ENCODE data around the gene HTR1D.
A peak's percentile ranks its signal among the peaks of the same experiment; 100 is the strongest.
"Not testable (repeated sequence)": the region's sequence is repeated elsewhere in the genome, so short reads cannot be mapped to it uniquely, and the experiment has no call there.

HTR1D gene

DNA sequence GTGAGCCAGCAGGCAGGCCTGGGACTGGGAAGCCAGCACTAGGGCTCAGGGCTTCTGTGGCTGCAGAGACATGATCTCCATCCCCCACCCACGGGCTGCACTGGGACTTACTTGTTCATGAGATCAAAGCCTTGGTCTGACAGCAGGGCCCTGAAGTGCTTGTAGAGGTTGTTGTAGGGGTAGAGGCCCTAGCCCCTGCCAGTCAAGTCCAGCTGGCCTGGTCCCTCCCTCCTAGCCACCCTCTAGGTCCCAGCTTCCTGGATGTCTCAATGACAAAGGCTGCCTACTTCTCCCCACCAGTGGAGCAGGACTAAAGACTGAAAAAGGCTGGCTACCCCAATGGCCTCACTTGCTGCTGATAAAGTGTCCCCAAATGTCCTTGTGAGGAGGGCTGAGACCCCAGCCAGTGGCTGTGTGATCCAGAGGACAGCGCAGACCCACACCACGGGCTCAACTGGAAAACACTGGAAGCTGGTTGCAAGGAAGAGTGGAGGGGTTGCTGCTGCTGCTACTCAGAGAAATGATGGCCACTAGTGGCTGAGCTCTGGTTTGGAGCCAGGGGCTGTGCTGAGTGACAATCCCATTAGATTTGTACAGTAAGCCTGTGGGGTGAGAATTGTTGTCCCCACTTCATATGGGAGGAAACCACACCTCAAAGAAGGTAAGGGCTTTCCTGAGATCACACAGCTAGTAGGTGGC, 1.4 kb downstream of the HTR1D start:
- DNase-seq, result no peak

DNA sequence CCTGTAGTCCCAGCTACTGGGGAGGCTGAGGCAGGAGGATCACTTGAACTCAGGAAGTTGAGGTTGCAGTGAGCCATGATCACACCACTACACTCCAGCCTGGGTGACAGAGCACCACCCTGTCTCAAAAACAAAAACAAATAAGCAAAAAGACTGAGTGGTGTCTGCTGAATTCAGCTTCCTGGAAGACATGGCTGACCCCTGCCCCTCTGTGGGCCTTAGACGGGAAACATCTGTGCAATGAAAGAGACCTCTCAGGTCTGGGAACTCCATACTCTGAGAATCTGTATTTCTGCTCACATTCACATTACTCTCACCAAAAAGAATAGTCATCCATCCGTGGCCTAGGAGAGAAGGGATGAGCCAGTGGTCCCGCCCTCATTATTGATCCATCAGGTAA, 2.0 kb downstream of the HTR1D start:
- no peak for DNase-seq

GRCh38 chr1:23214640-23215039, 2.7 kb downstream of the HTR1D start:
- no peak for DNase-seq

DNA sequence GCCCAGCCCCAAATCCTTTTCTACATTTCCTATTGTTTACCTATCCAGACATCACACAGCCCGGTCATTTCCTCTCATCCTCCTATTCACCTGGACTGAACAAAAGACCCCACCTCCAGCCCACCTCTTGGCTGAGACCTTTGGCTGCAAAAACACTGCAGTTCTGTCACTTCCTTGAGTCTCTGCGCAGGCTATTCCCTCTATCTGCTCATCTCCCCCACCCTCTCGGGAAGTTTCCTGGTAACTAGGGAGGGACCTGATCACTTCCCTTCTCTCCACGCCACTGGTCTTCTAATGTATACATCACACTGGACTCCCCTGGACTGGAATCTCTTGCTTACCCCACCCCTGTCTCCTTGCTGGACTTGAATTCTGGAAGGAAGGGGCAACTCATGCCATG, 5.3 kb downstream of the HTR1D start:
- no peak for DNase-seq

- DNase-seq, result no peak
Measured at GRCh38 chr1:23210963-23211362, 6.3 kb downstream of the HTR1D start.

DNA sequence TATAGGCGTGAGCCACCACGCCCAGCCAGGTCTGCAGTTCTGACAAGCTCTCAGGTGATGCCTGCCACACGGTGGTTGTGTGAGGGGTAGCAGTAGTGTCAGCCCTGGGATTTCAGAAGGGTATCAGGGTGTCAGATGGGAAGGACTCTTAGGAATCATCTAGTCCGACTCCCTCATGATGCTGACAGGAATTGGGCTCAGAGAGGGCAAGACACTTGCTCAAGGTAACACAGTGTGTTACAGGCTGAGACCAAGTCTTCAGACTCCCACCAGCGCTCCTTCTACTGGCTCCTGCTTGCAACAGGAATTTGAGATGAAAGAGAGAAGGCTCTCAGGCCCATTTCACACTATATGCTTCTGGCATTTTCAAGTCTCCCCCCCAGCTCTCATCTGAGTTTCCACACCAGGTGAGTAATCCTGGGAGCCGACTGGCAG, 6.9 kb downstream of the HTR1D start:
- DNase-seq, result no peak

DNA sequence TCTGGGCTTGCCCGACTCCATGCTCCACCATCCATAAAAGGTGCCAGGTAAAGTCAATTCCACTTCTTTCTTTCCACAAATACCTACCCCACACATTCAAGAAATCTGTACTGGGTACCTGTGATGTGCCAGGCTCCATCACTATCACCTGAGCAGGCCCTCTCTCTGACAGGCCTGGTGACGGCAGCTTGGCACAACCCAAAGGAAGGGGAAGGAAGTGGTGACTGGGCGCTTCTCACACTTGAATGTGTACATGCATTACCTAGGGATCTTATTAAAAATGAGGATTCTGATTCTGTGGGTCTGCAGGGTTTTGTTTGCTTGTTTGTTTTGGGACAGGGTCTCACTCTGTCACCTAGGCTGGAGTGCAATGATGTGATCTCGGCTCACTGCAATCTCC, 7.5 kb downstream of the HTR1D start:
- no peak for DNase-seq

GRCh38 chr1:23208527-23208926, 8.8 kb downstream of the HTR1D start:
- DNase-seq, result no peak

GRCh38 chr1:23207733-23208132, 9.6 kb downstream of the HTR1D start:
- DNase-seq, result not testable (repeated sequence)

GRCh38 chr1:23202263-23202749, 15.0 kb downstream of the HTR1D start:
- DNase-seq, result no peak

DNA sequence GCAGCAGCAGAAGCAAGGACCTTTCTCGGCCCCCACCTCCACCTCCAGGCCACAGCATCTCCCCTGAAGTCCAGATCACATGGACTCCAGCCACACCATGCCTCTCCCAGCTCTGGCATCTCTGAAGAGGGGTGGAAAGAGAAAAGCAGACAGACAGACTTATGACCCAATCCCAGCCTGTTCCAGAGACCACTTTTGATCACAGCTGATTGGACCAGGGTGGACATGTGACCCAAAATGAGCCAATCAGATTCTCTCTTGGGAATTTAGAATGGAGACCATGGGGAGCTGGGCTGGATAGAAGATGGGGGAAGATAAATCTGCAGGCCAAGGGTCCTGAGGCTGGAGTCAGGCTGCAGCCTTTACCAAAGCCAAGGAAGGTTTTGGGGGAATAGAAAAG, 16.4 kb downstream of the HTR1D start:
- no peak for DNase-seq

GRCh38 chr1:23198373-23198772, 18.9 kb downstream of the HTR1D start:
- DNase-seq, result peak; percentile 37

GRCh38 chr1:23196627-23197328, 20.5 kb downstream of the HTR1D start:
- peak; percentile 43 for DNase-seq

- DNase-seq, result no peak
Measured at GRCh38 chr1:23194119-23194984, 22.9 kb downstream of the HTR1D start.

- no peak for DNase-seq
Measured at GRCh38 chr1:23193391-23194118, 23.7 kb downstream of the HTR1D start.

GRCh38 chr1:23191199-23191598, 26.1 kb downstream of the HTR1D start:
- no peak for DNase-seq

DNA sequence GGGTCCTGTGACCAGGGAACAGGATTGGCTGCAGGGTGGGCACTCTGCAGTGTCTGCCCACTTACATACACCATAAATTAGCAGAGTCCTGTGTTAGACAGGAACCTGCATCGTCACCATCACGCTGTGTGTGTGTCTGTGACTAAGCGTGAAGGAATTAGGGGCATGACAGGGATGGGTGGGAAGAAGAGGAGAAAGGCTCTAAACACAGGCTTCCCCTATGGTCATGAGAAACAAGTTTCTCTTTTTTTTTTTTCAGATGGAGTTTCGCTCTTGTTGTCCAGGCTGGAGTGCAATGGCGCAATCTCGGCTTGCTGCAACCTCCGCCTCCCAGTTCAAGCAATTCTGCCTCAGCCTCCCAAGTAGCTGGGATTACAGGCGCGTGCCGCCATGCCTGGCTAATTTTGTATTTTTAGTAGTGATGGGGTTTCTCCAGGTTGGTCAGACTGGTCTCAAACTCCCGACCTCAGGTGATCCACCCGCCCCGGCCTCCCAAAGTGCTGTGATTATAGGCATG, 28.3 kb downstream of the HTR1D start:
- not testable (repeated sequence) for DNase-seq

DNA sequence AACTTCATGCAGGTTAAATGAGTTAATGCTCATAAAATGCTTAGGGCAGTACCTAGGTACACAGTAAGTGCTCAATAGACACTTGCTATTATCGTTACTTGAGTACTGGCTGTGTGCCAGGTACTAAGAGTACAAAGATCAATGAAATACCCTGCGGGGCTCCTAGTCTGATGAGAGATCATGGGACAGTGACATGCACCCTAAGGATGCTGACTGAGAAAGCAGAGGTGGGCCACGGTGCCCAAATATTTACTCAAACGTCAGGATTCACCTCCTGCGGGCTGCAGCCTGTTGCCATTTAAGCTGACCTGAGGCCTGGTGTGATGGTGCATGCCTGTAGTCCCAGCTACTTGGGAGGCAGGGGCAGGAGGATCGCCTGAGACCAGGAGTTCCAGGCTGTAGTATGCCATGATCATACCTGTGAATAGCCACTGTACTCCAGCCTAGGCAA, 28.8 kb downstream of the HTR1D start:
- no peak for DNase-seq

DNA sequence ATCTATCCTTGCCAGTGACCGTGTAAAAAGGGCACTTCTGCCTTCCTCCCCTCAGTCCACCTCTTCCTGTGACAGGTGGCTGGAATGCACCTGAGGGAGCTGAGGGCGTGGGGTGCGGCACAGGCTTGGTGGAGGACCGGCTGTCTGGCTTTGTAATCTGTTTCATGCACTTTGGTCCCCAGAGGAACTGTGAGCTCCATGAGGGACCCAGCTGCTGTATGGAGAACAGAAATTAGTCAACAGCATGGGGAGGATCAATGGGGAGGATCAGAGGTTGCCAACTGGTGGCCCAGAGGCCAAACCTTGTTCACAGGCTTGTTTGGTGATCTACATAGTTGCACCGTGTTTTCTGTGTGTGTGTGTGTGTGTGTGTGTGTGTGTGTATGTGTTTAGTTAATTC, 29.7 kb downstream of the HTR1D start:
- no peak for DNase-seq

DNA sequence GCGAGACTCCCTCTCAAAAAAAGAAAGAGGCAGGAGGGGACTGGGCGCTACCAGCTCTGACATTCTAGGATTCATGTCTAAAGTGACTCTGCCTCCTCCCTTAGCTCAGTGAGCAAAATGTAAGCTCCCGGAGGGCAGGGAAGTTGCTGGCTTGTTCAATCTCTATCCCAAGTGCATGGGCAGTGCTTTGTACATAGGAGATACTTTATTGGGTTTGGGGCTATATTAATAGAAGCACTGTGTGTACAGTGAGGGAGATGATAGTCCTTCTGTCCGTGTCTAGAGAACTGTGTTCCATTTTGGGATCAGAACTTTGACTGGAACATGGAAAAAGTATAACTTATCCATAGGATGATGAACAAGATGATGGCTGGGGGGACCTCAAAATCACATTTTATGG, 31.9 kb downstream of the HTR1D start:
- DNase-seq, result no peak

DNA sequence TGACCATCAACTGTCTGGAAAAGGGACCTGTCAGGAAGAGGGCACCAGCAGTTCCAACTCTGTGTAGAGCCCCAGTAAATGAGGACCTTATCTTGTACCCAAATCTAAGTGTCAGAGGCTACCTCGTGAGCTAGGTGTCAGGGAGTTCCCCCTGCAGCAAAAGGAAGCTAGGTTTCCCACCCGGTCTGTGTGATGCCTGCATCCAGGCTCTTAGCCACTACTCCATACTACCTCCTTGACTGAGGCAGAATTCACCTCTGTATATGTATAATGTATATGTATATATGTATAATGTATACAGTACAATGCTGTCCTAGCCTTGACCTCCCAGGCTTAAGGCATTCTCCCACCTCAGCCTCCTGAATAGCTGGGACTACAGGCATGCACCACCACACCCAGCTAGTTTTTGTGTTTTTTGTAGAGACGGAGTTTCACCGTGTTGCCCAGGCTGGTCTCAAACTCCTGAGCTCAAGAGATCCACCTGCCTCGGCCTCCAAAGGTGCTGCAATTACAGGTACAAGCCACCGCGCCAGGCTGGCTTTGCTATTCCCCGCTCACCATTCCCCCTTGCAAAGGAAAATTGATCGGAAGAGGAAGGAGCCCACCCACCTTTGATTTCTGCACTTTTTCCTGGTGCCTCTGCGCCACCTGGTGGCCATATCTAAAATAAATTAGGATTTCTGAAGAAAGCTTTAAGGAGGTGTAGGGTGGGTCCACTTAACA, 32.9 kb downstream of the HTR1D start:
- peak; percentile 89 for DNase-seq

DNA sequence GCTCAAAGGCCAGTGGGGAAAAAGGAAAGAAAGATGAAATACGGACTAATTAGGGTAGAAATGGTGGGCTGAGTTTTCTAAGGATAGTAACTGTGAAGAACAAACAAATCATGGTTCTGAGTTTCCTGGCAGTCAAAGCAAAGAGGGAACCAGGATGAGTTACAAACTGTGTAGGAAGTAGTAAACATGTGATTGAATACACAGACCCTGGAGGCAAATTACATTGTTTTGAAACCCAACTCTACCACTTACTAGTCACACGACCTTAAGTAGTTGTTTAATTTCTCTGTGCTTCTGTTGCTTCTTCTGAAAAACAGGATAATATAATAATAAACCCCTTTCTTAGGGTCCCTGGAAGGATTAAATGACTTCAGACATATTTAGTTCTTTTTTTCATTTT, 37.4 kb downstream of the HTR1D start:
- no peak for DNase-seq

Measured in eye (tissue), 1 donor.